Psoas muscle (tissue), 8 donors: ENCODE measurements around the gene SEZ6L. TPM values are rescaled to one million over a fixed set of nuclear protein-coding genes. Genes with fewer than 3 reads are reported as not detected.

Experiments used
- ATAC-seq, 4 donors: fragments of 200-7000 bp; cut with Tn5 transposase; one replicate each; pipeline ENCODE4 v1.9.1; 2020; ENCODE audit warnings: moderate library complexity in 3 of 4, mild to moderate bottlenecking in 2 of 4
- DNase-seq, 2 donors: peaks; one replicate each; pipeline ENCODE4 v3.0.0-alpha.2; 2020
- H3K27ac ChIP-seq: fragments of 200-600 bp; one replicate; pipeline ENCODE4 v1.8.0; 2022
- H3K27me3 ChIP-seq, 3 donors: fragments of 200-600 bp in 1 of 3; one replicate each; pipeline versions ENCODE4 v1.6.1 to v1.8.0; 2013 to 2022; ENCODE audit warnings: low read length in 2 of 3, mild to moderate bottlenecking in 2 of 3, moderate library complexity in 1 of 3; ENCODE audit not compliant: insufficient read depth in 3 of 3
- H3K36me3 ChIP-seq, 2 donors: fragments of 200-600 bp in 1 of 2; one replicate each; pipeline versions ENCODE4 v1.6.1 to v1.8.0; 2013 to 2022; ENCODE audit warnings: low read depth in 1 of 2, mild to moderate bottlenecking in 1 of 2, moderate library complexity in 1 of 2; ENCODE audit not compliant: insufficient read depth in 1 of 2
- H3K4me1 ChIP-seq: fragments of 200-600 bp; one replicate; pipeline ENCODE4 v1.8.0; 2022
- H3K4me3 ChIP-seq: fragments of 200-600 bp; one replicate; pipeline ENCODE4 v1.8.0; 2022; ENCODE audit warnings: mild to moderate bottlenecking
- H3K9me3 ChIP-seq: fragments of 200-600 bp; one replicate; pipeline ENCODE4 v1.8.0; 2022
- WGBS, 3 donors: extraction: QIAGEN DNeasy Blood & Tissue Kit; methylation state at CpG; one replicate each; pipeline versions ENCODE4 v1.1.6 to v1.1.7; 2013; 5-methylcytosine and 5-hydroxymethylcytosine counted together
- intact Hi-C, 2 donors: fragments of 100-400 bp; cut with DNase I; formaldehyde crosslinking; loops; one replicate each; pipeline versions ENCODE4 v1.11.0 to v1.14.2; 2022
- polyA plus RNA-seq, 3 donors: library from polyadenylated mRNA; stranded (reverse); fragments of 200-250 nt; gene quantifications; one replicate each; pipeline ENCODE4 v1.2.3, GENCODE V29; 2013
- total RNA-seq, 4 donors: library from RNA; stranded (reverse); fragmentation: NEBNext Ultra II Directional in 2 of 4; extraction: Animal tissue kit (Norgen Biotek cat#: 25700) in 2 of 4; gene quantifications; one replicate each; pipeline versions ENCODE4 v1.2.1 to v1.2.4, GENCODE V29; 2021 to 2023
- TF ChIP-seq, protein P1 (sequence below): fragments of 200-600 bp; IDR thresholded peaks from one replicate; pipeline ENCODE4 v1.8.0; 2022; ENCODE audit warnings: antibody characterized with exemption
- donor health status: healthy with polysubstance abuse.
- donor health status: DM: no; HTN: no; CAD: no; lungs with moderate emphysema.
- donor health status: Bipolar disorder and iron deficiency.
- donor health status: healthy.
- donor health status: DM: yes; HTN: yes; CAD: no.
- donor health status: DM: no; HTN: no; CAD: no.
- donor health status: DM: no; HTN: no; CAD: no.
- donor health status: DM: yes; HTN: yes; CAD: no.

The SEZ6L gene
- total and polyA plus RNA-seq, 7 donors = 0.04 to 0.06 TPM; not detected in 5

DNA sequence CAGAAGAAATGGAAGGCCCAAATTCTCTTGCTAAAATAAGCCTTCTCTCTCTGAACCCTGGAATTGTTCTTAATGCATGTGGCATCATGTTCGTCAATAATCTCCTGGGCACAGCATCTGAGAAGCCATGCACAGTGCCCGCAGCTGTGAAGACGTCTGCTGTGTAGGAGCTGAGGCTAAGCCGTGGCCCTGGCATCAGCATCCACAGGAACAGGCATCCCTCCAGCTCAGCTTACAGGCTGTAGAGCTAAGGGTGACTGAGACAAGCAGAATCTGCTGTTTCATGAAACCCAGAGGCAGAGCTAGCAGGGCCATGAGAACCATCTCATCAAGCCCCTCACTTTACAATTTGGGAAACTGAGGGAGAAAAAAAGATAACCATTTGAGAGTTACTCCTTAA is 60.6 kb downstream of the SEZ6L start:
- peak in 3 of 4 donors; percentile 68 to 79 (median 75) for ATAC-seq
- H3K27ac ChIP-seq = peak overlapping the region; percentile 52
- no peaks in the 10 kb centered on the region for H3K9me3 ChIP-seq
- H3K4me3 ChIP-seq = no peak overlapping the region
- peaks cover 51% of the 10 kb centered on the region for H3K4me1 ChIP-seq
- no peaks in the 10 kb centered on the region for H3K36me3 ChIP-seq
- no peaks in the 10 kb centered on the region for H3K27me3 ChIP-seq
- intact Hi-C loops = loop anchor here (1.0 to 5.0 kb wide), 2 partner anchors 91 to 92 kb away; no protein-coding TSS in a partner anchor
- WGBS, 3 donors = 25 to 43% (median 27%) methylated on average over 4 of the region's 4 CpGs
- TF ChIP-seq, protein P1, sequence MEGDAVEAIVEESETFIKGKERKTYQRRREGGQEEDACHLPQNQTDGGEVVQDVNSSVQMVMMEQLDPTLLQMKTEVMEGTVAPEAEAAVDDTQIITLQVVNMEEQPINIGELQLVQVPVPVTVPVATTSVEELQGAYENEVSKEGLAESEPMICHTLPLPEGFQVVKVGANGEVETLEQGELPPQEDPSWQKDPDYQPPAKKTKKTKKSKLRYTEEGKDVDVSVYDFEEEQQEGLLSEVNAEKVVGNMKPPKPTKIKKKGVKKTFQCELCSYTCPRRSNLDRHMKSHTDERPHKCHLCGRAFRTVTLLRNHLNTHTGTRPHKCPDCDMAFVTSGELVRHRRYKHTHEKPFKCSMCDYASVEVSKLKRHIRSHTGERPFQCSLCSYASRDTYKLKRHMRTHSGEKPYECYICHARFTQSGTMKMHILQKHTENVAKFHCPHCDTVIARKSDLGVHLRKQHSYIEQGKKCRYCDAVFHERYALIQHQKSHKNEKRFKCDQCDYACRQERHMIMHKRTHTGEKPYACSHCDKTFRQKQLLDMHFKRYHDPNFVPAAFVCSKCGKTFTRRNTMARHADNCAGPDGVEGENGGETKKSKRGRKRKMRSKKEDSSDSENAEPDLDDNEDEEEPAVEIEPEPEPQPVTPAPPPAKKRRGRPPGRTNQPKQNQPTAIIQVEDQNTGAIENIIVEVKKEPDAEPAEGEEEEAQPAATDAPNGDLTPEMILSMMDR = no peak
- peak in 1 of 2 donors; percentile 75 for DNase-seq

DNA sequence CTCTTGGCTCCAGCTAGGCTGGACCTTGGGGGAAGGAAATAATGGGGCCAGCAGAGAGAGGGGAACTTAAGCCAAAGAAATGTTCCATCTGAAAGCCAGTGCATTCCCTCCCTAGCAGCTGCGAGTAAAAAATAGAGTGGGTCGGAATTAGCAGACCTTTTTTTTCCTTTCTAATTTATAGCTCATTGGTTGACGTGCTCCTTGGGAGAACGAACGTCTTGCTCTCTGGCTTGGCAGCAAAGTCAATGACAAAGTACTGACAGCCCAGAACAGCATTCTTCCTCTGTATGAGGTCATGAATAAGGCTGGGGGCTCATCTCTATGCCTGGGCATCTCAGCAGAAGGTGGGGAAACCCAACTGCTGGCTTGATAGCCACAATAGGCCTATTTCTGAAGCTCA is 65.0 kb downstream of the SEZ6L start:
- TF ChIP-seq, protein P1 = no peak
- no peaks in the 10 kb centered on the region for H3K36me3 ChIP-seq
- peak overlapping the region; percentile 42 for H3K27ac ChIP-seq
- DNase-seq (no peak), ATAC-seq (peak; percentile 65 to 87 (median 78))
- intact Hi-C loops = loop anchor here in 1 of 2 donors (5.0 kb wide), 1 partner anchor 88 kb away; no protein-coding TSS in a partner anchor
- 1 to 11% (median 8%) methylated on average over 5 of the region's 5 CpGs for WGBS, 3 donors
- no peak overlapping the region for H3K4me3 ChIP-seq
- no peaks in the 10 kb centered on the region for H3K27me3 ChIP-seq
- H3K9me3 ChIP-seq = no peaks in the 10 kb centered on the region
- peaks cover 38% of the 10 kb centered on the region for H3K4me1 ChIP-seq

DNA sequence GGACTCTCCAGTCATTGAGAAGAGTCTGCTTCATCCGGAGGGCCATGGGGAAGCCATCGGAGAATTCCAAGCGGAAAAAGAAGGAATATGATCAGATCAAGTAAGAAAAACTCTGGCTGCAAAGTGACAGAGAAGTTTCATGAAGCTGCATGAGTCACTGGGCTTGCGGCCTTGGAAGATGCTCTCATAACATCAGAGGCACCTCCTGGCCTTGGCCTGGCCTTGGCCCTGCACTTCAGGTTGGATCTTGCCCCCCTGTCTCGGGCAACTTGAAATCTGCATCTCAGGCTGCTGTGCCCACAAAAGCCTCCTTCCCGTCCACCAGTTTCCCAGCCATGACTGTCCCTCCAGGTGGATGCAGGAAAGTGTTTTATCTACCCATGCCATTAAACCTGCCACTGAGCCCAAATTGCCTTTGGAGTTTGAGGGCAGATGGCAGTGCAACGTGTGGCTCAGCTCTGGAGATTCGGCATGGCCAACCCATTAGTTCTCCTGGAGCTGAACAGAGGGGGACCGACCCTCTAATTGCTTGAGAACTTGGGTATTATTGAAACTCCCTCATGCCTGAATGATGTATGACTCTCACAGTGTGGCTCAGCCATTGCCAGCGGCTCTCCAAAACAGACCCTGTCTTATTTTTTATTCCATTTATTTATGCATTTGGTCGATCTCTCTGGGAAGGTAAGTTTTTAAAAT is 66.7 kb downstream of the SEZ6L start:
- H3K27me3 ChIP-seq = no peaks in the 10 kb centered on the region
- peak in 1 of 2 donors; percentile 56 for DNase-seq
- intact Hi-C loops = no loop called here

DNA sequence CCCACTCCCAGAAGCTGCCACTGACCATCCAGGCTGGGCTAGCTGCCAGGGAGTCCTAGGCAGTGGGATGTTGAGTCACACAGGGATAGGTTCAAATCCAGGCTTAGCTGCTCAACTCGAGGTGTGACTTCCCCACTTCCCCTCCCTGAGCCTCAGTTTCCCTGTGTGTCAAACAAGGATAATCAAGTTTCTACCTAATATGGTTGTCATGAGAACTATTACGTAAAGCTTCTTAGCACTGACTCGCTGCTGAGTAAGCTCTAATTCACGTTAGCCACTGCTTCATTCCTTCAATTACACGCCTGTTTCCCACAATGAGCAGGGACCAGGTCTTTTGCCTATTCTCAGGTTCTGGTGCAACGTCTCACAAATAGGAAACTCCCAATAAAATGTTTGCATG is 67.7 kb downstream of the SEZ6L start:
- no peak overlapping the region for H3K4me3 ChIP-seq
- 61 to 79% (median 67%) methylated on average over 6 of the region's 6 CpGs for WGBS, 3 donors
- H3K27ac ChIP-seq = no peak overlapping the region
- ATAC-seq = no peak
- intact Hi-C loops = no loop called here
- no peaks in the 10 kb centered on the region for H3K27me3 ChIP-seq
- peaks cover 13% of the 10 kb centered on the region for H3K4me1 ChIP-seq
- no peaks in the 10 kb centered on the region for H3K9me3 ChIP-seq
- TF ChIP-seq, protein P1 = no peak
- no peak for DNase-seq
- no peaks in the 10 kb centered on the region for H3K36me3 ChIP-seq

More for the DNA sequence above, 66.7 kb downstream of the SEZ6L start:
- no peak overlapping the region for H3K4me3 ChIP-seq
- TF ChIP-seq, protein P1 = no peak
- no peaks in the 10 kb centered on the region for H3K9me3 ChIP-seq
- peaks cover 22% of the 10 kb centered on the region for H3K4me1 ChIP-seq
- ATAC-seq = peak in 2 of 4 donors; percentile 35
- WGBS, 3 donors = 65 to 86% (median 76%) methylated on average over 11 of the region's 11 CpGs
- H3K27ac ChIP-seq = no peak overlapping the region
- no peaks in the 10 kb centered on the region for H3K36me3 ChIP-seq
